Ascending aorta (tissue), 2 donors: ENCODE data around the gene STEAP1B. TPM values are rescaled to one million over a fixed set of nuclear protein-coding genes. Genes with fewer than 3 reads are reported as not detected.

ENCODE experiments used
- DNase-seq, 2 donors: peaks; one replicate each; pipeline ENCODE4 v3.0.0-alpha.2; 2019; ENCODE audit warnings: low spot score in 2 of 2
- H3K27ac ChIP-seq, 2 donors: fragments of 200-600 bp; sonication (generic); one replicate each; pipeline ENCODE4 v1.5.1; 2016 to 2017; ENCODE audit warnings: mild to moderate bottlenecking in 1 of 2
- H3K27me3 ChIP-seq: fragments of 200-600 bp; sonication (generic); one replicate; pipeline ENCODE4 v1.5.1; 2017
- H3K36me3 ChIP-seq, 2 donors: fragments of 200-600 bp; sonication (generic); one replicate each; pipeline ENCODE4 v1.5.1; 2016
- H3K4me1 ChIP-seq, 2 donors: fragments of 200-600 bp; sonication (generic); one replicate each; pipeline ENCODE4 v1.5.1; 2016 to 2017; ENCODE audit warnings: mild to moderate bottlenecking in 1 of 2
- H3K4me3 ChIP-seq, 2 donors: fragments of 200-600 bp; sonication (generic); one replicate each; pipeline ENCODE4 v1.5.1; 2016 to 2017; ENCODE audit warnings: mild to moderate bottlenecking in 1 of 2
- H3K9me3 ChIP-seq, 2 donors: fragments of 200-600 bp; sonication (generic); one replicate each; pipeline ENCODE4 v1.5.1; 2016
- intact Hi-C: fragments of 100-400 bp; cut with DNase I; formaldehyde crosslinking; loops from one replicate; pipeline ENCODE4 v1.15.1; 2023
- total RNA-seq: library from RNA; depleted of rRNA; stranded (reverse); fragments of >200 nt; gene quantifications from one replicate; pipeline ENCODE4 v1.1.0, GENCODE V29; 2016
- TF ChIP-seq, protein P1 (sequence below), 3 experiments: fragments of 200-600 bp in 2 of 3; fragments of 450-650 bp in 1 of 3; sonication (generic) in 2 of 3; IDR thresholded peaks; one replicate each; pipeline ENCODE4 v1.5.1; 2016 to 2019; ENCODE audit warnings: antibody characterized with exemption in 3 of 3, mild to moderate bottlenecking in 1 of 3, moderate library complexity in 1 of 3

Gene STEAP1B
- total RNA-seq, 1 donor from 2014 or later = not detected

DNA sequence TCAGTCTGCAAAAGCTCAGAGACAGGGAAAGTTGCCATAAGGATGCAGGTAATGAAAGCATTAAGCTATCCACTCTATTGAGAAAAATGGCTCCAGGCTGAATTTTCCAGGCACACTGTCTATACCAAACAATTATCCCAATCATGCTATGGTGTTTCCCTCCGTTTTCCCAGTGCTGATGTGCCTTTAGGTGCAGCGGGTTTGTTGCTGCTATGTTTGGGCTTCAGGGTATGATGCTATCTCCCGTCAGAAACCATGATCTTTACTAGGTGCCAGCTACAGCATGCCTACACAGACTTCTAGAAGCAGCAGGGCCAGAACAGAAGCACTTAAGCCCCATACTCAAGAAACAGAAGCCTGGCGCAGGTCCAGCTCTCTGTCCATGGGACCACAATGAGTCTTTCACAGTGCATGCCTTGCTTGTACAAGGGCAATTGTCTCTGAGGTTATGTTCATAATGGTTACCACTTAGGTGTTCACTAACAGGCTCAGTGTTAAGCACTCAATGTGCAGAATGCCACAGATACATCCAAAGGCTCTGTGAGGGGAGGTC, 19.4 kb downstream of the STEAP1B start:
- intact Hi-C loops = no loop called here
- DNase-seq = no peak
- no peak overlapping the region for H3K27ac ChIP-seq
- no peaks in the 10 kb centered on the region for H3K9me3 ChIP-seq
- H3K36me3 ChIP-seq = no peaks in the 10 kb centered on the region
- H3K27me3 ChIP-seq = no peaks in the 10 kb centered on the region
- TF ChIP-seq, protein P1, sequence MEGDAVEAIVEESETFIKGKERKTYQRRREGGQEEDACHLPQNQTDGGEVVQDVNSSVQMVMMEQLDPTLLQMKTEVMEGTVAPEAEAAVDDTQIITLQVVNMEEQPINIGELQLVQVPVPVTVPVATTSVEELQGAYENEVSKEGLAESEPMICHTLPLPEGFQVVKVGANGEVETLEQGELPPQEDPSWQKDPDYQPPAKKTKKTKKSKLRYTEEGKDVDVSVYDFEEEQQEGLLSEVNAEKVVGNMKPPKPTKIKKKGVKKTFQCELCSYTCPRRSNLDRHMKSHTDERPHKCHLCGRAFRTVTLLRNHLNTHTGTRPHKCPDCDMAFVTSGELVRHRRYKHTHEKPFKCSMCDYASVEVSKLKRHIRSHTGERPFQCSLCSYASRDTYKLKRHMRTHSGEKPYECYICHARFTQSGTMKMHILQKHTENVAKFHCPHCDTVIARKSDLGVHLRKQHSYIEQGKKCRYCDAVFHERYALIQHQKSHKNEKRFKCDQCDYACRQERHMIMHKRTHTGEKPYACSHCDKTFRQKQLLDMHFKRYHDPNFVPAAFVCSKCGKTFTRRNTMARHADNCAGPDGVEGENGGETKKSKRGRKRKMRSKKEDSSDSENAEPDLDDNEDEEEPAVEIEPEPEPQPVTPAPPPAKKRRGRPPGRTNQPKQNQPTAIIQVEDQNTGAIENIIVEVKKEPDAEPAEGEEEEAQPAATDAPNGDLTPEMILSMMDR (IDR thresholded peaks at IDR 0.05) = no peak
- no peaks in the 10 kb centered on the region for H3K4me1 ChIP-seq
- H3K4me3 ChIP-seq = no peak overlapping the region

DNA sequence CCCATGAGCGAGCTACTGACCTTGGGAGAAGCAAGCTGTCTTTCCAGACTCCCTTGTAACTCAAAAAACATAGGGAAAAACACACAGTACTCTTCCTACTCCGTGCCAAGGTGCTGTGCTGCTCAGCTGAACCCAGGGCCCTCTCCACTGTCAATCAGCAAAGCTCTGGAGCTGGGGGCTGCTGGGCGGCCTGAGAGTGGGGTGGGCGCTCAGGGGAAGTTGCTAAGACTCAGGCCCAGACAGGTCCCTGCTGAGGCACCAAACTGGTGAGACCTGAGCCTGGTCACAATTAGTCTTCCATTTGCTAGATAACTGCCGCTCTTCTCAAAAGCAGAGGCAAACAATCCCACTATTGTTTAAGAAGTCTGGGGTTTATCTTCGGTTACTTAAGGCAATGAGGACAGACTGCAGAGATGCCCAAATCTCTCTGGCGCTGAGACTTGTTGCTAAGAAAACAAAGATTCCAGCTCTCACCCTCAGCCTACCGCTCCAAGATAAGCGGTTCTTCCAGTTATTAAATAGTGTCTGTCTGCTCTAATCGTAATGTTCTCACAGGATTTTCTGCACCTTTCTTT, 22.0 kb downstream of the STEAP1B start:
- no peak overlapping the region for H3K4me3 ChIP-seq
- intact Hi-C loops = no loop called here
- no peaks in the 10 kb centered on the region for H3K4me1 ChIP-seq

DNA sequence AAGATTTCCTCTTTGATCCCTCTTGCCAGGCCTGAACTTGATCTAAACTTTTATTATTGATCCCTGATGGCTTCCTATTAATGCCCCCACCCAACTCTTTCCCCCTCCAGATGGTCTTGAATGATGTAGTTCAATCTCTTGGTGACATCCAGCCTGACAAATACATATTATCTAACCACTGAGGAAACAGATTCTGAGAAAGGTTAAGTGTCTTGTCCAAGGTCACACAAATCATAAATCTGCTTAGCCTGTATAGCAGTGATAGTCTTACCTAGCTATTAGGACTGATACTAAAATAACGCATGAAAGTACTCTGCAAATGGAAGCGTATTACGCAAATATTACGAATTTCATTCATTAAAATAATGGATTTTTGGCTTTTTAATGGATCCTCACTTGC, 22.7 kb downstream of the STEAP1B start:
- TF ChIP-seq, protein P1 (IDR thresholded peaks at IDR 0.05) = no peak

More for the DNA sequence above, 22.0 kb downstream of the STEAP1B start:
- Histone ChIP-seq H3K27ac (no peak overlapping the region), H3K27me3 (no peaks in the 10 kb centered on the region), H3K9me3 (no peaks in the 10 kb centered on the region), H3K36me3 (no peaks in the 10 kb centered on the region)
- DNase-seq = no peak
- TF ChIP-seq, protein P1 (IDR thresholded peaks at IDR 0.05) = no peak

DNA sequence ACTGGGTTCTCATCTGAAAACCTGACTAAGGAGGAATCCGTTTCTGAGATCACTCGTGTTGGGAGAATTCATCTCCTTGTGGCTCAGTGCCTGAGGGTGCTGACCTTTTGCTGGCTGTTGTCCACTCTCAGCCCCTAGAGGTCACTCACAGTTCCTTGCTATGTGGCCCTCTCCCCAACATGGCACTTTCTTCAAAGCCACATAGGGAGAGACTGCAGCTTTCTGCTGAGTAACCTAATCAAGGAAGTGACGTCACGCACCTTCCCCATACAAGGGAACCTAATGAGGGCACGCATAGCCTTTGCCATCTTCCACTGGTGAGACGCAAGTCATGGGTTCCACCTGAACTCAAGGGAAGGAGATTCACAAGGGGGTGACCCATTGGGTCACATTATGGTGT, 23.2 kb downstream of the STEAP1B start:
- intact Hi-C loops = no loop called here
- Histone ChIP-seq H3K4me3 (no peak overlapping the region), H3K36me3 (no peaks in the 10 kb centered on the region), H3K9me3 (no peaks in the 10 kb centered on the region), H3K4me1 (no peaks in the 10 kb centered on the region), H3K27me3 (no peaks in the 10 kb centered on the region), H3K27ac (no peak overlapping the region)
- DNase-seq = no peak
- TF ChIP-seq, protein P1 (IDR thresholded peaks at IDR 0.05) = no peak

More for the DNA sequence above, 22.7 kb downstream of the STEAP1B start:
- H3K27me3 ChIP-seq = no peaks in the 10 kb centered on the region
- H3K4me3 ChIP-seq = no peak overlapping the region
- intact Hi-C loops = no loop called here
- DNase-seq = no peak
- no peaks in the 10 kb centered on the region for H3K4me1 ChIP-seq
- H3K27ac ChIP-seq = no peak overlapping the region
- H3K36me3 ChIP-seq = no peaks in the 10 kb centered on the region
- H3K9me3 ChIP-seq = no peaks in the 10 kb centered on the region

DNA sequence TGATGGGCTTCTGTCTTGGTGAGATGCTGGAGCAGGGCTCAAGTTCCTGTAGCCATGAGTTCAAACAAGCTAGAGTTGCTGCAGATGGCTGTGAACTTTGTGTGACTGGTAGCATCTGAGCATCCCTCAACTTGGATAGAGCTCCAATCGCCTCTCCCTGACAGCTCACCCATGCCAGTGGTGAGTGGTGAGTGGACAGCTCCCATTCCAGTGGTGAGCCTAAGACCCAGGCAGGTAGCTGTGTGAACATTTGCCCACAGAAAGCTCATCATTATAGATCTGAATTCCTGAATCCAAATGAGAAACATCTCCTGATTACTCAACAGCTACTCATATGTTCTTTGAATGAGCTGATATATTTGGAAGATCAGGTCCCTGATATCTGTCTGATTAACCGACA, 25.3 kb downstream of the STEAP1B start:
- H3K9me3 ChIP-seq = no peaks in the 10 kb centered on the region
- H3K4me3 ChIP-seq = no peak overlapping the region
- no peaks in the 10 kb centered on the region for H3K27me3 ChIP-seq
- no peak for DNase-seq
- no peaks in the 10 kb centered on the region for H3K36me3 ChIP-seq
- H3K27ac ChIP-seq = no peak overlapping the region
- no peaks in the 10 kb centered on the region for H3K4me1 ChIP-seq
- intact Hi-C loops = no loop called here
- TF ChIP-seq, protein P1 (IDR thresholded peaks at IDR 0.05) = no peak
